ENCODE results near the gene CACNB4. TPM values are rescaled to one million over a fixed set of nuclear protein-coding genes. Genes with fewer than 3 reads are reported as not detected.

Gene CACNB4
- total RNA-seq, 1 donor from 2014 or later, result 0.14 TPM

GRCh38 chr2:152089238-152089637 lies 9.6 kb downstream of the CACNB4 start:
- intact Hi-C loops (cut with micrococcal nuclease), result no loop called here

GRCh38 chr2:152088006-152088405 lies 10.8 kb downstream of the CACNB4 start:
- intact Hi-C loops (cut with micrococcal nuclease), result no loop called here

GRCh38 chr2:152086231-152086630 lies 12.6 kb downstream of the CACNB4 start:
- intact Hi-C loops (cut with micrococcal nuclease), result no loop called here

- intact Hi-C loops (cut with micrococcal nuclease), result no loop called here
Measured at GRCh38 chr2:152084076-152084475, 14.8 kb downstream of the CACNB4 start.

- intact Hi-C loops (cut with micrococcal nuclease), result no loop called here
Measured at GRCh38 chr2:152083202-152083875, 15.5 kb downstream of the CACNB4 start.

- intact Hi-C loops (cut with micrococcal nuclease), result no loop called here
Measured at GRCh38 chr2:152078662-152079061, 20.2 kb downstream of the CACNB4 start.

- intact Hi-C loops (cut with micrococcal nuclease), result no loop called here
Measured at GRCh38 chr2:152078023-152078422, 20.8 kb downstream of the CACNB4 start.

- intact Hi-C loops (cut with micrococcal nuclease), result no loop called here
Measured at GRCh38 chr2:152075461-152076050, 23.3 kb downstream of the CACNB4 start.

GRCh38 chr2:152072011-152072410 lies 26.8 kb downstream of the CACNB4 start:
- intact Hi-C loops (cut with micrococcal nuclease), result no loop called here

GRCh38 chr2:152071518-152071917 lies 27.3 kb downstream of the CACNB4 start:
- intact Hi-C loops (cut with micrococcal nuclease), result no loop called here

- intact Hi-C loops (cut with micrococcal nuclease), result no loop called here
Measured at GRCh38 chr2:152071092-152071491, 27.8 kb downstream of the CACNB4 start.

- intact Hi-C loops (cut with micrococcal nuclease), result no loop called here
Measured at GRCh38 chr2:152068226-152068625, 30.6 kb downstream of the CACNB4 start.

- intact Hi-C loops (cut with micrococcal nuclease), result no loop called here
Measured at GRCh38 chr2:152067823-152068222, 31.0 kb downstream of the CACNB4 start.

GRCh38 chr2:152065945-152066344 lies 32.9 kb downstream of the CACNB4 start:
- intact Hi-C loops (cut with micrococcal nuclease), result no loop called here

GRCh38 chr2:152064001-152064400 lies 34.8 kb downstream of the CACNB4 start:
- intact Hi-C loops (cut with micrococcal nuclease), result no loop called here

- intact Hi-C loops (cut with micrococcal nuclease), result no loop called here
Measured at GRCh38 chr2:152063325-152063924, 35.4 kb downstream of the CACNB4 start.

GRCh38 chr2:152062125-152063091 lies 36.4 kb downstream of the CACNB4 start:
- intact Hi-C loops (cut with micrococcal nuclease), result no loop called here

GRCh38 chr2:152061383-152061782 lies 37.5 kb downstream of the CACNB4 start:
- intact Hi-C loops (cut with micrococcal nuclease), result no loop called here

- intact Hi-C loops (cut with micrococcal nuclease), result no loop called here
Measured at GRCh38 chr2:152058655-152059054, 40.2 kb downstream of the CACNB4 start.

GRCh38 chr2:152056418-152056817 lies 42.4 kb downstream of the CACNB4 start:
- intact Hi-C loops (cut with micrococcal nuclease), result no loop called here

- intact Hi-C loops (cut with micrococcal nuclease), result no loop called here
Measured at GRCh38 chr2:152055366-152056108, 43.3 kb downstream of the CACNB4 start.

Data from T-helper 2 cell treated with Interferon-gamma antibody and Interleukin-4, amounts not matched to agents 100 ng/mL and 5 ng/mL, for 36 hours (primary cell).